IgD-negative memory B cell (primary cell): ENCODE measurements around the gene SEMA6A. TPM values are rescaled to one million over a fixed set of nuclear protein-coding genes. Genes with fewer than 3 reads are reported as not detected.
"Not testable (repeated sequence)": the region's sequence is repeated elsewhere in the genome, so short reads cannot be mapped to it uniquely, and the experiment has no call there.

Experiments used
- H3K27ac Mint-ChIP-seq, 3 donors: one replicate each; pipeline ENCODE4 v1.8.0; 2020 to 2022; ENCODE audit warnings: mild to moderate bottlenecking in 3 of 3, mixed read lengths in 3 of 3, moderate library complexity in 1 of 3
- H3K27me3 Mint-ChIP-seq: one replicate; pipeline ENCODE4 v1.8.0; 2021; ENCODE audit warnings: mixed read lengths
- H3K36me3 Mint-ChIP-seq: one replicate; pipeline ENCODE4 v1.8.0; 2020; ENCODE audit warnings: mild to moderate bottlenecking, mixed read lengths
- H3K4me1 Mint-ChIP-seq, 3 donors: one replicate each; pipeline ENCODE4 v1.8.0; 2020 to 2022; ENCODE audit warnings: mixed read lengths in 3 of 3, mild to moderate bottlenecking in 1 of 3
- H3K4me3 Mint-ChIP-seq, 4 donors: one replicate each; pipeline ENCODE4 v1.8.0; 2020 to 2022; ENCODE audit warnings: mild to moderate bottlenecking in 4 of 4, mixed read lengths in 4 of 4, moderate library complexity in 3 of 4
- H3K9me3 Mint-ChIP-seq, 3 donors: one replicate each; pipeline ENCODE4 v1.8.0; 2020 to 2021; ENCODE audit warnings: mixed read lengths in 3 of 3, mild to moderate bottlenecking in 1 of 3
- polyA plus RNA-seq: library from polyadenylated mRNA; unstranded; fragments of 300-500 nt; fragmentation: Illumina TruSeq; gene quantifications from one replicate; pipeline ENCODE4 v1.2.3, GENCODE V29; 2021

SEMA6A gene
- polyA plus RNA-seq, 1 donor from 2014 or later, result 1.2 TPM

- peaks cover 0 to 6% (median 5%) of the 10 kb centered on the region in 3 donors for H3K9me3 Mint-ChIP-seq
- H3K4me1 Mint-ChIP-seq, result no peaks in the 10 kb centered on the region
- peaks cover 6% of the 10 kb centered on the region for H3K27me3 Mint-ChIP-seq
- H3K27ac Mint-ChIP-seq, result no peak overlapping the region
- no peaks in the 10 kb centered on the region for H3K36me3 Mint-ChIP-seq
- H3K4me3 Mint-ChIP-seq, result no peak overlapping the region
These were observed 24.5 kb downstream of the SEMA6A start for GRCh38 chr5:116550082-116550481.

- Mint-ChIP-seq H3K27me3 (peaks cover 6% of the 10 kb centered on the region), H3K9me3 (peaks cover 6 to 10% (median 9%) of the 10 kb centered on the region in 3 donors), H3K4me1 (no peaks in the 10 kb centered on the region), H3K27ac (no peak overlapping the region), H3K4me3 (no peak overlapping the region), H3K36me3 (no peaks in the 10 kb centered on the region)
These were observed 27.9 kb downstream of the SEMA6A start for GRCh38 chr5:116546743-116547124.

- Mint-ChIP-seq H3K9me3 (peaks cover 6 to 10% (median 9%) of the 10 kb centered on the region in 3 donors), H3K27me3 (peaks cover 8% of the 10 kb centered on the region), H3K36me3 (no peaks in the 10 kb centered on the region), H3K4me1 (no peaks in the 10 kb centered on the region), H3K27ac (no peak overlapping the region), H3K4me3 (no peak overlapping the region)
These were observed 28.4 kb downstream of the SEMA6A start for GRCh38 chr5:116546033-116546742.

GRCh38 chr5:116545465-116545864 is 29.2 kb downstream of the SEMA6A start:
- not testable (repeated sequence) for H3K4me1 Mint-ChIP-seq, H3K4me3 Mint-ChIP-seq, H3K36me3 Mint-ChIP-seq, H3K27ac Mint-ChIP-seq, H3K27me3 Mint-ChIP-seq, H3K9me3 Mint-ChIP-seq

- peaks cover 6 to 10% (median 9%) of the 10 kb centered on the region in 3 donors for H3K9me3 Mint-ChIP-seq
- peak overlapping the region in 1 of 4 donors; percentile 30 for H3K4me3 Mint-ChIP-seq
- H3K36me3 Mint-ChIP-seq, result peaks cover 2% of the 10 kb centered on the region
- peaks cover 8% of the 10 kb centered on the region for H3K27me3 Mint-ChIP-seq
- no peak overlapping the region for H3K27ac Mint-ChIP-seq
- no peaks in the 10 kb centered on the region for H3K4me1 Mint-ChIP-seq
These were observed 29.9 kb downstream of the SEMA6A start for GRCh38 chr5:116544531-116545241.

- H3K4me1 Mint-ChIP-seq, result no peaks in the 10 kb centered on the region
- H3K9me3 Mint-ChIP-seq, result peaks cover 6 to 10% (median 9%) of the 10 kb centered on the region in 3 donors
- H3K27ac Mint-ChIP-seq, result no peak overlapping the region
- no peak overlapping the region for H3K4me3 Mint-ChIP-seq
- peaks cover 2% of the 10 kb centered on the region for H3K36me3 Mint-ChIP-seq
- H3K27me3 Mint-ChIP-seq, result peaks cover 8% of the 10 kb centered on the region
These were observed 31.1 kb downstream of the SEMA6A start for GRCh38 chr5:116543501-116543900.

GRCh38 chr5:116542619-116543018 is 32.0 kb downstream of the SEMA6A start:
- peaks cover 6 to 10% (median 9%) of the 10 kb centered on the region in 3 donors for H3K9me3 Mint-ChIP-seq
- H3K4me3 Mint-ChIP-seq, result no peak overlapping the region
- H3K27ac Mint-ChIP-seq, result no peak overlapping the region
- no peaks in the 10 kb centered on the region for H3K4me1 Mint-ChIP-seq
- peaks cover 2% of the 10 kb centered on the region for H3K36me3 Mint-ChIP-seq
- H3K27me3 Mint-ChIP-seq, result peaks cover 5% of the 10 kb centered on the region

GRCh38 chr5:116539222-116539621 is 35.4 kb downstream of the SEMA6A start:
- H3K9me3 Mint-ChIP-seq, result peaks cover 0 to 3% (median 0%) of the 10 kb centered on the region in 3 donors
- H3K4me3 Mint-ChIP-seq, result no peak overlapping the region
- no peak overlapping the region for H3K27ac Mint-ChIP-seq
- H3K36me3 Mint-ChIP-seq, result peaks cover 6% of the 10 kb centered on the region
- peaks cover 2% of the 10 kb centered on the region for H3K27me3 Mint-ChIP-seq
- no peaks in the 10 kb centered on the region for H3K4me1 Mint-ChIP-seq

GRCh38 chr5:116536316-116537083 is 38.1 kb downstream of the SEMA6A start:
- peaks cover 6% of the 10 kb centered on the region for H3K36me3 Mint-ChIP-seq
- no peak overlapping the region for H3K4me3 Mint-ChIP-seq
- no peak overlapping the region for H3K27ac Mint-ChIP-seq
- H3K4me1 Mint-ChIP-seq, result no peaks in the 10 kb centered on the region
- no peaks in the 10 kb centered on the region for H3K9me3 Mint-ChIP-seq
- no peaks in the 10 kb centered on the region for H3K27me3 Mint-ChIP-seq

GRCh38 chr5:116534964-116535651 is 39.5 kb downstream of the SEMA6A start:
- H3K4me3 Mint-ChIP-seq, result no peak overlapping the region
- no peak overlapping the region for H3K27ac Mint-ChIP-seq
- H3K9me3 Mint-ChIP-seq, result no peaks in the 10 kb centered on the region
- no peaks in the 10 kb centered on the region for H3K27me3 Mint-ChIP-seq
- no peaks in the 10 kb centered on the region for H3K4me1 Mint-ChIP-seq
- H3K36me3 Mint-ChIP-seq, result peaks cover 4% of the 10 kb centered on the region

GRCh38 chr5:116532762-116533525 is 41.7 kb downstream of the SEMA6A start:
- H3K27me3 Mint-ChIP-seq, result no peaks in the 10 kb centered on the region
- H3K9me3 Mint-ChIP-seq, result no peaks in the 10 kb centered on the region
- H3K4me1 Mint-ChIP-seq, result no peaks in the 10 kb centered on the region
- H3K36me3 Mint-ChIP-seq, result peaks cover 4% of the 10 kb centered on the region
- no peak overlapping the region for H3K4me3 Mint-ChIP-seq
- no peak overlapping the region for H3K27ac Mint-ChIP-seq

- Mint-ChIP-seq H3K4me1 (no peaks in the 10 kb centered on the region), H3K9me3 (no peaks in the 10 kb centered on the region), H3K36me3 (no peaks in the 10 kb centered on the region), H3K27me3 (no peaks in the 10 kb centered on the region), H3K4me3 (no peak overlapping the region), H3K27ac (no peak overlapping the region)
These were observed 43.0 kb downstream of the SEMA6A start for GRCh38 chr5:116531635-116532034.

- Mint-ChIP-seq H3K36me3 (no peaks in the 10 kb centered on the region), H3K27me3 (no peaks in the 10 kb centered on the region), H3K4me1 (no peaks in the 10 kb centered on the region), H3K27ac (no peak overlapping the region), H3K4me3 (no peak overlapping the region), H3K9me3 (no peaks in the 10 kb centered on the region)
These were observed 43.5 kb downstream of the SEMA6A start for GRCh38 chr5:116531117-116531516.

GRCh38 chr5:116530276-116530675 is 44.3 kb downstream of the SEMA6A start:
- Mint-ChIP-seq H3K4me1 (no peaks in the 10 kb centered on the region), H3K4me3 (no peak overlapping the region), H3K27me3 (no peaks in the 10 kb centered on the region), H3K9me3 (no peaks in the 10 kb centered on the region), H3K36me3 (no peaks in the 10 kb centered on the region), H3K27ac (no peak overlapping the region)
